GM23338 (cell line): ENCODE results near the gene ASGR2. TPM values are rescaled to one million over a fixed set of nuclear protein-coding genes. Genes with fewer than 3 reads are reported as not detected.

ENCODE experiments used
- CREB1 ChIP-seq: fragments of 250-450 bp; sonication (Bioruptor Pico); IDR thresholded peaks from 2 replicates; pipeline ENCODE4 v1.5.0; 2020; ENCODE audit warnings: low read depth, mild to moderate bottlenecking, moderate library complexity
- EZH2 ChIP-seq: fragments of 200-600 bp; sonication (generic); IDR thresholded peaks from one replicate; pipeline ENCODE4 v1.8.0; 2017; ENCODE audit warnings: antibody characterized with exemption, mild to moderate bottlenecking, low read depth; ENCODE audit not compliant: unreplicated experiment
- JUNB ChIP-seq: IDR thresholded peaks from one replicate; pipeline ENCODE4 v1.6.1; 2016; ENCODE audit warnings: antibody characterized with exemption; ENCODE audit not compliant: unreplicated experiment
- POLR2AphosphoS5 ChIP-seq: IDR thresholded peaks from 2 replicates; pipeline ENCODE4 v1.6.1; 2016; ENCODE audit warnings: antibody characterized with exemption, low read depth
- STAT1 ChIP-seq: IDR thresholded peaks from one replicate; pipeline ENCODE4 v1.6.1; 2016; ENCODE audit warnings: antibody characterized with exemption; ENCODE audit not compliant: unreplicated experiment
- ZNF114 ChIP-seq: fragments of 250-450 bp; sonication (Bioruptor Pico); IDR thresholded peaks from 2 replicates; pipeline ENCODE4 v1.5.0; 2020; ENCODE audit warnings: mild to moderate bottlenecking, moderate library complexity
- ZNF331 ChIP-seq: fragments of 250-450 bp; sonication (Bioruptor Pico); IDR thresholded peaks from 2 replicates; pipeline ENCODE4 v1.5.0; 2020; ENCODE audit warnings: low read depth, mild to moderate bottlenecking, moderate library complexity
- polyA plus RNA-seq: library from polyadenylated mRNA; unstranded; fragments of >200 nt; fragmentation: Nextera tagmentation; extraction: Ambion mirVana; gene quantifications from 2 replicates; pipeline ENCODE4 v1.2.1, GENCODE V29; 2016
- total RNA-seq: library from RNA; depleted of rRNA; stranded (reverse); fragments of >200 nt; shearing (Covaris generic); gene quantifications from 2 replicates; pipeline ENCODE4 v1.2.3, GENCODE V29; 2014
- TF ChIP-seq, protein P1 (sequence below): fragments of 250-450 bp; sonication (Bioruptor Pico); IDR thresholded peaks from 2 replicates; pipeline ENCODE4 v1.5.0; 2020; ENCODE audit warnings: mild to moderate bottlenecking, moderate library complexity
- TF ChIP-seq, protein P2 (sequence below): IDR thresholded peaks from one replicate; pipeline ENCODE4 v1.6.1; 2018; ENCODE audit warnings: antibody characterized with exemption; ENCODE audit not compliant: unreplicated experiment
- TF ChIP-seq, protein P3 (sequence below), 2 experiments: fragments of 200-600 bp in 1 of 2; sonication (generic) in 1 of 2; conservative IDR thresholded peaks; 2 replicates each; pipeline versions ENCODE4 v1.5.1 to v1.6.1; 2016 to 2017; ENCODE audit warnings: antibody characterized with exemption in 2 of 2, low read depth in 2 of 2, mild to moderate bottlenecking in 2 of 2, moderate library complexity in 1 of 2

Gene ASGR2
- total and polyA plus RNA-seq, 2 experiments from 2014 or later = 0.97 TPM; not detected in 1

DNA sequence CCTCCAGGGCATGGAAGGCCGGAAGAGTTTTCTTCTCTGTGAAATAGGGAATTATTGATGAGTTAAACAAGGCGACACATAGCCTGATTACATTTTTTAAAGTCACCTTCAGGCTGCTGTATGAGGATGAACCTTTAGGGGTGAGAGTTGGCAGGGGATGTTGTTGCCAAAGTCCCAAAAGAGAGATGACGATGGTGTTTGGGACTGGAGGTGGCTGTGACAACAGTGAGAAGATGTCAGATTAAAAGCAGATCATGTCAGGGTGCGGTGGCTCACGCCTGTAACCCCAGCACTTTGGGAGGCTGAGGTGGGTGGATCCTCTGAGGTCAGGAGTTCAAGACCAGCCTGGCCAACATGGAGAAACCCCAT is 16.8 kb upstream of the ASGR2 start (continued):
- TF ChIP-seq, protein P1, sequence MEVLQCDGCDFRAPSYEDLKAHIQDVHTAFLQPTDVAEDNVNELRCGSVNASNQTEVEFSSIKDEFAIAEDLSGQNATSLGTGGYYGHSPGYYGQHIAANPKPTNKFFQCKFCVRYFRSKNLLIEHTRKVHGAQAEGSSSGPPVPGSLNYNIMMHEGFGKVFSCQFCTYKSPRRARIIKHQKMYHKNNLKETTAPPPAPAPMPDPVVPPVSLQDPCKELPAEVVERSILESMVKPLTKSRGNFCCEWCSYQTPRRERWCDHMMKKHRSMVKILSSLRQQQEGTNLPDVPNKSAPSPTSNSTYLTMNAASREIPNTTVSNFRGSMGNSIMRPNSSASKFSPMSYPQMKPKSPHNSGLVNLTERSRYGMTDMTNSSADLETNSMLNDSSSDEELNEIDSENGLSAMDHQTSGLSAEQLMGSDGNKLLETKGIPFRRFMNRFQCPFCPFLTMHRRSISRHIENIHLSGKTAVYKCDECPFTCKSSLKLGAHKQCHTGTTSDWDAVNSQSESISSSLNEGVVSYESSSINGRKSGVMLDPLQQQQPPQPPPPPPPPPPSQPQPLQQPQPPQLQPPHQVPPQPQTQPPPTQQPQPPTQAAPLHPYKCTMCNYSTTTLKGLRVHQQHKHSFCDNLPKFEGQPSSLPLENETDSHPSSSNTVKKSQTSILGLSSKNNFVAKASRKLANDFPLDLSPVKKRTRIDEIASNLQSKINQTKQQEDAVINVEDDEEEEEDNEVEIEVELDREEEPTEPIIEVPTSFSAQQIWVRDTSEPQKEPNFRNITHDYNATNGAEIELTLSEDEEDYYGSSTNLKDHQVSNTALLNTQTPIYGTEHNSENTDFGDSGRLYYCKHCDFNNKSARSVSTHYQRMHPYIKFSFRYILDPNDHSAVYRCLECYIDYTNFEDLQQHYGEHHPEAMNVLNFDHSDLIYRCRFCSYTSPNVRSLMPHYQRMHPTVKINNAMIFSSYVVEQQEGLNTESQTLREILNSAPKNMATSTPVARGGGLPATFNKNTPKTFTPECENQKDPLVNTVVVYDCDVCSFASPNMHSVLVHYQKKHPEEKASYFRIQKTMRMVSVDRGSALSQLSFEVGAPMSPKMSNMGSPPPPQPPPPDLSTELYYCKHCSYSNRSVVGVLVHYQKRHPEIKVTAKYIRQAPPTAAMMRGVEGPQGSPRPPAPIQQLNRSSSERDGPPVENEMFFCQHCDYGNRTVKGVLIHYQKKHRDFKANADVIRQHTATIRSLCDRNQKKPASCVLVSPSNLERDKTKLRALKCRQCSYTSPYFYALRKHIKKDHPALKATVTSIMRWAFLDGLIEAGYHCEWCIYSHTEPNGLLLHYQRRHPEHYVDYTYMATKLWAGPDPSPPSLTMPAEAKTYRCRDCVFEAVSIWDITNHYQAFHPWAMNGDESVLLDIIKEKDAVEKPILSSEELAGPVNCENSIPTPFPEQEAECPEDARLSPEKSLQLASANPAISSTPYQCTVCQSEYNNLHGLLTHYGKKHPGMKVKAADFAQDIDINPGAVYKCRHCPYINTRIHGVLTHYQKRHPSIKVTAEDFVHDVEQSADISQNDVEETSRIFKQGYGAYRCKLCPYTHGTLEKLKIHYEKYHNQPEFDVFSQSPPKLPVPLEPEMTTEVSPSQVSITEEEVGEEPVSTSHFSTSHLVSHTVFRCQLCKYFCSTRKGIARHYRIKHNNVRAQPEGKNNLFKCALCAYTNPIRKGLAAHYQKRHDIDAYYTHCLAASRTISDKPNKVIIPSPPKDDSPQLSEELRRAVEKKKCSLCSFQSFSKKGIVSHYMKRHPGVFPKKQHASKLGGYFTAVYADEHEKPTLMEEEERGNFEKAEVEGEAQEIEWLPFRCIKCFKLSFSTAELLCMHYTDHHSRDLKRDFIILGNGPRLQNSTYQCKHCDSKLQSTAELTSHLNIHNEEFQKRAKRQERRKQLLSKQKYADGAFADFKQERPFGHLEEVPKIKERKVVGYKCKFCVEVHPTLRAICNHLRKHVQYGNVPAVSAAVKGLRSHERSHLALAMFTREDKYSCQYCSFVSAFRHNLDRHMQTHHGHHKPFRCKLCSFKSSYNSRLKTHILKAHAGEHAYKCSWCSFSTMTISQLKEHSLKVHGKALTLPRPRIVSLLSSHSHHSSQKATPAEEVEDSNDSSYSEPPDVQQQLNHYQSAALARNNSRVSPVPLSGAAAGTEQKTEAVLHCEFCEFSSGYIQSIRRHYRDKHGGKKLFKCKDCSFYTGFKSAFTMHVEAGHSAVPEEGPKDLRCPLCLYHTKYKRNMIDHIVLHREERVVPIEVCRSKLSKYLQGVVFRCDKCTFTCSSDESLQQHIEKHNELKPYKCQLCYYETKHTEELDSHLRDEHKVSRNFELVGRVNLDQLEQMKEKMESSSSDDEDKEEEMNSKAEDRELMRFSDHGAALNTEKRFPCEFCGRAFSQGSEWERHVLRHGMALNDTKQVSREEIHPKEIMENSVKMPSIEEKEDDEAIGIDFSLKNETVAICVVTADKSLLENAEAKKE (CRISPR knock-in tag) = no peak
- TF ChIP-seq ZNF114 (CRISPR knock-in tag) (no peak), STAT1 (no peak), CREB1 (CRISPR knock-in tag) (no peak), ZNF331 (no peak), JUNB (no peak), POLR2AphosphoS5 (no peak), EZH2 (no peak)
- TF ChIP-seq, protein P2, sequence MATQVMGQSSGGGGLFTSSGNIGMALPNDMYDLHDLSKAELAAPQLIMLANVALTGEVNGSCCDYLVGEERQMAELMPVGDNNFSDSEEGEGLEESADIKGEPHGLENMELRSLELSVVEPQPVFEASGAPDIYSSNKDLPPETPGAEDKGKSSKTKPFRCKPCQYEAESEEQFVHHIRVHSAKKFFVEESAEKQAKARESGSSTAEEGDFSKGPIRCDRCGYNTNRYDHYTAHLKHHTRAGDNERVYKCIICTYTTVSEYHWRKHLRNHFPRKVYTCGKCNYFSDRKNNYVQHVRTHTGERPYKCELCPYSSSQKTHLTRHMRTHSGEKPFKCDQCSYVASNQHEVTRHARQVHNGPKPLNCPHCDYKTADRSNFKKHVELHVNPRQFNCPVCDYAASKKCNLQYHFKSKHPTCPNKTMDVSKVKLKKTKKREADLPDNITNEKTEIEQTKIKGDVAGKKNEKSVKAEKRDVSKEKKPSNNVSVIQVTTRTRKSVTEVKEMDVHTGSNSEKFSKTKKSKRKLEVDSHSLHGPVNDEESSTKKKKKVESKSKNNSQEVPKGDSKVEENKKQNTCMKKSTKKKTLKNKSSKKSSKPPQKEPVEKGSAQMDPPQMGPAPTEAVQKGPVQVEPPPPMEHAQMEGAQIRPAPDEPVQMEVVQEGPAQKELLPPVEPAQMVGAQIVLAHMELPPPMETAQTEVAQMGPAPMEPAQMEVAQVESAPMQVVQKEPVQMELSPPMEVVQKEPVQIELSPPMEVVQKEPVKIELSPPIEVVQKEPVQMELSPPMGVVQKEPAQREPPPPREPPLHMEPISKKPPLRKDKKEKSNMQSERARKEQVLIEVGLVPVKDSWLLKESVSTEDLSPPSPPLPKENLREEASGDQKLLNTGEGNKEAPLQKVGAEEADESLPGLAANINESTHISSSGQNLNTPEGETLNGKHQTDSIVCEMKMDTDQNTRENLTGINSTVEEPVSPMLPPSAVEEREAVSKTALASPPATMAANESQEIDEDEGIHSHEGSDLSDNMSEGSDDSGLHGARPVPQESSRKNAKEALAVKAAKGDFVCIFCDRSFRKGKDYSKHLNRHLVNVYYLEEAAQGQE = no peak
- TF ChIP-seq, protein P3, sequence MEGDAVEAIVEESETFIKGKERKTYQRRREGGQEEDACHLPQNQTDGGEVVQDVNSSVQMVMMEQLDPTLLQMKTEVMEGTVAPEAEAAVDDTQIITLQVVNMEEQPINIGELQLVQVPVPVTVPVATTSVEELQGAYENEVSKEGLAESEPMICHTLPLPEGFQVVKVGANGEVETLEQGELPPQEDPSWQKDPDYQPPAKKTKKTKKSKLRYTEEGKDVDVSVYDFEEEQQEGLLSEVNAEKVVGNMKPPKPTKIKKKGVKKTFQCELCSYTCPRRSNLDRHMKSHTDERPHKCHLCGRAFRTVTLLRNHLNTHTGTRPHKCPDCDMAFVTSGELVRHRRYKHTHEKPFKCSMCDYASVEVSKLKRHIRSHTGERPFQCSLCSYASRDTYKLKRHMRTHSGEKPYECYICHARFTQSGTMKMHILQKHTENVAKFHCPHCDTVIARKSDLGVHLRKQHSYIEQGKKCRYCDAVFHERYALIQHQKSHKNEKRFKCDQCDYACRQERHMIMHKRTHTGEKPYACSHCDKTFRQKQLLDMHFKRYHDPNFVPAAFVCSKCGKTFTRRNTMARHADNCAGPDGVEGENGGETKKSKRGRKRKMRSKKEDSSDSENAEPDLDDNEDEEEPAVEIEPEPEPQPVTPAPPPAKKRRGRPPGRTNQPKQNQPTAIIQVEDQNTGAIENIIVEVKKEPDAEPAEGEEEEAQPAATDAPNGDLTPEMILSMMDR (conservative IDR thresholded peaks at IDR 0.05; ENCODE audit: low read depth in 2 of 2) = no peak
